NCI-H1436 (cell line): ENCODE data around the gene ACADVL.
"Not testable (repeated sequence)": the region's sequence is repeated elsewhere in the genome, so short reads cannot be mapped to it uniquely, and the experiment has no call there.

ENCODE experiments used
- DNase-seq: peaks from one replicate; lab custom pipeline; 2025; lab: John Stamatoyannopoulos, UW

Gene ACADVL

DNA sequence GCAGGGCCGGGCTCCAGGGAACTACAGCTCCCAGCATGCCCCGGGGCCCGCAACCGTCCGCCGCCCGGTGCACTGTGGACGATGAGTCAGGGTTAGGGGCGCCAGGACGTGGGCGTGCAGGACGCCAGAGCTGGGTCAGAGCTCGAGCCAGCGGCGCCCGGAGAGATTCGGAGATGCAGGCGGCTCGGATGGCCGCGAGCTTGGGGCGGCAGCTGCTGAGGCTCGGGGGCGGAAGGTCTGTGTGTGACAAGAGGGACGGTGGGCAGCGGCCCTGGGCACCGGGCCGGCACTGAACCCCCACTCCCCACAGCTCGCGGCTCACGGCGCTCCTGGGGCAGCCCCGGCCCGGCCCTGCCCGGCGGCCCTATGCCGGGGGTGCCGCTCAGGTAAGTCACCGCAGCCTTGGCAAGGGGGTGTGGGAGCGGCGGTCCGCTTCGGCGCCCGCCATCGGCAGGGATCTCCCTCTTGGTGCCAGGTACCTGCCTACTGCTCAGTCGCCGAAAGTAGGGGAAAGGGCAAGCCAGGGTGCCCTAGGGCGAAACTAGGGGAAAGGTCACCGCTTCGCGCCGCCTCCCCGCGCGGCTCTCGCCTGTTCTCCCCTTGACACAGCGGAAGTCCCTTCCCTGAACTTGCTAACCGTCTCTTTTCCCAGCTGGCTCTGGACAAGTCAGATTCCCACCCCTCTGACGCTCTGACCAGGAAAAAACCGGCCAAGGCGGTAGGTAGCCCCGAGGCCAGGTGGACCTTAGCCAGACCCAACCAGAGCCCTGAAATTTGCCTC, at the start of gene ACADVL, which contains the start of gene DLG4:
TSS of gene ACADVL (plus strand) at position 127 of the 781 bp plus-strand sequence. CDS start at position 174, 47 bp downstream.
TSS of gene DLG4 (minus strand) at position 25 of the 781 bp plus-strand sequence.
- peak; percentile 53 for DNase-seq

GRCh38 chr17:7172522-7173191, 47.1 kb upstream of the ACADVL start:
- not testable (repeated sequence) for DNase-seq

- DNase-seq, result peak; percentile 40
Observed at GRCh38 chr17:7173687-7174602, 45.8 kb upstream of the ACADVL start.

- DNase-seq, result no peak
Observed at GRCh38 chr17:7174603-7175326, 45.0 kb upstream of the ACADVL start.

DNA sequence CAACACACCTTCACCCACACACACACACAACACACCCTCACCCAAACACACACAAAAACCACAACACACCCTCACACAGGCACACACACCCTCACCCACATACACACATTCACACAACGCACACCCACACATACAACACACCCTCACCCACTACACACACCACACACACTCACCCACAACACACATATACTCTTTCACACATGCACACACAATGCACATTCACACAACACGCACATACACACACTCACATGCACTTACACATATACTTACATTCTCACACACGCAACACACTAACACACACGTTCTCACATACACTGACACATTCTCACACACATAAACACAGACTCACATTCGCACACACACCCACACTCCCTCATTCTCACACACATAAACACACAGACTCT, 44.4 kb upstream of the ACADVL start:
- no peak for DNase-seq

DNA sequence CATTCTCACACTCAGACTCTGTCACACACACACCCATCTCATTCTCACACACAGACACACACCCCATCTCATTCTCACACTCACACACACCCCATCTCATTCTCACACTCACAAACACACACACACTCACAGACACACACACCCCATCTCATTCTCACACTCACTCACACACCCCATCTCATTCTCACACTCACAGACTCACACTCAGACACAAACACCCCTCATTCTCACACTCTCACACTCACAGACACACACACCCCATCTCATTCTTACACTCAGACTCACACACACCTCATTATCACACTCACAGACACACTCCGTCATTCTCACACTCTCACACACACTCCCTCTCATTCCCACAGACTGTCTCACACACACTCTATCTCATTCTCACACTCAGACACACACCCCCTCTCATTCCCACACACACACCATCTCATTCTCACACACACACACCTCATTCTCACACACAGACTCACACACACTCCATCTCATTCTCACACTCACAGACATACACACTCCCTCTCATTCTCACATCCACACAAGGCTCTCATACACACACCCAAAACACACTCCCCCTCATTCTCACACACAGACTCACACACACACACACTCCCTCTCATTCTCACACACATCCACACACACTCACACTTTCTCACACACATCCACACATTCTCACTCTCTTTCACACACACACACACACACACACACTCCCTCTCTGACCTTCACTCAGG, 43.5 kb upstream of the ACADVL start:
- no peak for DNase-seq

DNA sequence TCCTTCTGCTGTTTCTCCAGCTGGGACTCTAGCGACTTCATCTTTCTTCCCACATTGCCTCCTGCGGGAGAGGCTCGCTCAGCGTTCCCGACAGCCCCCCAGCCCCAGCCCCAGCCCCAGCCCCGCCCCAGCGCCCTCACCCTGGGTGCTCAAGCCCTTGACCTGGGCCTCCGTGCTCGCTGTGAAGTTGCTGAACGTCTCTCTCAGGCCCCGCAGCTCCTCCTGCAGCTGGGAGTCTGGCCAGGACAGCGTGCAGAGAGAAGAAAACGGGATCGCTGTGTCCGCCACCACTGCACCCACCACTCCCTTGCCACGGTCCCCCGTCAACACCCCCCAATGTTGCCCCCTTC, 42.9 kb upstream of the ACADVL start:
- DNase-seq, result no peak

DNA sequence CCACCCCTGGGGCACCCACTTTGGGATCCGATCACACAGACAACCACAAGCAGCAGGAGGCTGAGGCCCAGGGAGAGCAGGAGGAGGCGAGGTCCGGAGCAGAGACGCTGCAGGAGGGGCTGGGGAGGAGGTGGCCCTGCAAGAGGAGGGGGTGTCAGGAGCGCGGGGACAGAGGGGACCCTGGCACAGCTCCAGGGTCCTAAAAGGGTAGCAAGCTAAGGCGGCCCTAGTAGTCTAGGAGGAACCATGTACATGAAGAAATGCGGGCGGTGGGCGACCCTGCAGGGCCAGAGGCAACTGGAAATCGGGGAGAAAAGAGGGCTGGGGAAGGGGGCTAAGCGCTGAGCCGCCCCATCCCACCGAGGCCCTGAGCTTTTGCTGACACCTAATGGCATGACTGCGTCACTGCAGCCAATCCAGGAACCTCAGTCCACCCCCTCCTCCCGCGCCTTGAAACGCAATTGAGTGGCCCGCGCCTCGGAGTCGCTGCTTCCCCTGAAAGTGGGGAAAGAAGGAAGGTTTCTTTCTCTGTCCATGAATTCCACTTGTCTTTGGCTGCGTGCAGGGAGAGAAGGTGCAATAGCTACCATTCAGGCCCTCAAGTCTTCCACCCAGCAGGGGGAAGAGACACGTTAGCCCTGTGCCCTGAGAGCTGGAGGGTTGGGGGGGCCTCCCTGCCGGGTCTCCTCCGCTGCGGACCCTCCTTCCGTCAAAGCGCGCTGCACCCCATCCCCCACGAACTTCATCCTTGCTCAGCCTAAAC, 42.4 kb upstream of the ACADVL start:
- peak; percentile 75 for DNase-seq

DNA sequence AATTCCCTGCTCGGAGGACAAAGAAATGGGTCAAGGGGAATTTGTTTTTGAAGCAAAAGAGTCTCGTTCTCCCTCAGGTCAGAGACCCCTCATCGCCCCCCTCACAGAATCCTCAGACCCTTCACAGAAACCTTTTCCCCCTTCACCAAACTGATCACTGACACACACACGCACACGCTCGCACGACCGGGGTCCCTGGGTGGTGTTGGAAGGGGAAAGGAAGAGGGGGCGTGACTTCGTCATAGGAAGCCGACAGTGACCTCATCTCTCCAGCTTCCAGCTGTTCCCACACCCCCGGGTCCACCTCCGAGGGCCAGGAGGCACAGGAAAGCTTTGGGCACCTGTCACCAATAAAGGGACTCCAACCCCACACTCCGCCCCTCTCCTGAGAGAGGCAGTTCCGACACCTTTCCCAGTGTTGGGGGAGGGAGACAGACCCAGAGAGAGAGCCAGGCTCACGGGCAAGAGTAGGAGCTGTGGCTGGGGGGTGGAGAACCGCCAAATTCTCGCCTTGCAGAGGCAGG, 41.7 kb upstream of the ACADVL start:
- DNase-seq, result no peak

GRCh38 chr17:7178973-7179316, 40.8 kb upstream of the ACADVL start:
- no peak for DNase-seq

GRCh38 chr17:7179317-7180254, 40.2 kb upstream of the ACADVL start, which contains the start of gene ASGR1:
Gene ASGR1, minus strand, starts transcription at chr17:7179370. Its CDS starts 807 bp downstream, at chr17:7178563.
- DNase-seq, result no peak

DNA sequence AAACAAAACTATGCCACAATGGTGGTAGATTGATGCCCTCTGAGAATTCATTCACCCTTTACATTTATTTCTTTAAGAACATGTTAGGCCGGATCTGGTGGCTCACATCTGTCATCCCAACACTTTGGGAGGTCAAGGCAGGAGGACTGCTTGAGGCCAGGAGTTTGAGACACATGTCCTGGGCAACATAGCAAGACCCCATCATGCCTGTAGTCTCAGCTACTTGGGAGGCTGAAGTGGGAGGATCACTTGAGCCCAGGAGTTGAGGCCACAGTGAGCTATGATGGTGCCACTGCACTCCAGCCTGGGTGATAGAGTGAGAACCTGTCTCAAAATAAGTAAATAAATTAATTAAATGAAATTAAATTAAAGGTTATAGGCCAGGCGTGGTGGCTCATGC, 37.6 kb upstream of the ACADVL start:
- not testable (repeated sequence) for DNase-seq

DNA sequence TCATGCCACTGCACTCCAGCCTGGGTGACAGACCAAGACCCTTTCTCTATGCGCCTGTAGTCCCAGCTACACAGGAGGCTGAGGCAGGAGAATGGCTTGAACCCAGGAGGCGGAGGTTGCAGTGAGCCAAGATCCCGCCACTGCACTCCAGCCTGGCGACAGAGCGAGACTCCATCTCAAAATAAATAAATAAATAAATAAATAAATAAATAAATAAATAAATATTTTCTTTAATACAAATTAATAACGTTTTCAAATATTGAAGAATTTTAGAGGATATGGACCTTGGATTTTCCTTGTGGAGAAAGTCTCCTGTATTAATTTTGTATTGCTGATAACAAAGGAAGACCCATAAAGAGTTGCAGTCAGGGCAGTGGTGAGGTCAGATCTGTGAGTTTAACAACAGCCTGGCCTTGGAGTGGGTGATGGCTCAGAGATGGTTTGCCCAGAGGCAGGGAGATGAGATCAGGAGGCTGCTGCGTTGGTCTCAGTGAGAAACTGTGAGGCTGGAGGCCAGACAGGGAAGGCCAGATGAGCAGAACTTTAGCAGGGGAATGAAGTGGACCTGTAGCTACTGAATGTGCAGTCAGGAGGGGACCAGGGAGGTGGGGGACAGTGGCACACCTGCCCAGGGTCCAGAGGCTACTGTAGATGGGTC, 36.2 kb upstream of the ACADVL start:
- no peak for DNase-seq

DNA sequence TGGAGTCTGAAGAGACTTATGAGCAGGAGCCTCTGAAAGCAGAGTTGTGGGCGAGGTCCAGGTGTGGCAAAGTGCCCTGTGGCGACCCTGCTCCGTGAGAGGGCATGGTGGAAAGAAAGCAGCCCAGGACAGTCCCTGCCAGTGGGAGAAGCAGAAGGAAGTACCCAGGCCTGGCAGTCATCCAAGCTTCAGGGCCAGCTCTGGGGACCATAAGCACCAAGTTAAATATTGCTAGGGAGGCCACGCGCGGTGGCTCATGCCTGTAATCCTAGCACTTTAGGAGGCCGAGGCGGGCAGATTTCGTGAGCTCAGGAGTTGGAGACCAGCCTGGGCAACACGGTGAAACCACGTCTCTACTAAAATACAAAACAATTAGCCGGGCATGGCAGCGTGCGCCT, 35.6 kb upstream of the ACADVL start:
- DNase-seq, result no peak

- no peak for DNase-seq
Observed at GRCh38 chr17:7184647-7185046, 35.1 kb upstream of the ACADVL start.

DNA sequence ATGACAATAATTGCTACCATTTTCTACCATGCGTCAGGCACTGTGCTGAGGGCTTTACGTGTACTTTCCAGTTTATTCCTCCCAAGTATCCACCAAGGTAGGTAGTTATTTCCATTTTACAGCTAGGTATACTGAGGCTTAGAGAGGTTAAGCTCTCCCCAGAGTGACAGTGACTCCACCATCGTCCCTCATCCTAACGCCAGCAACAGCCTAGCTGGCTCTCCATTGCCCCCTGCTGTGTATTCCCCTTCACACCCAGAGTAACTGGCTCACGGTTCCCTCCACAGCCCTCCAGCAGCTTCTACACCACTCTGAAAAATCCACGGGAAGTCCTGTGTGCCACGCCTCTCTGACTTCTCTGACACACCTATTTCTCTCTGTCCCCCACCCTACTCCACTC, 33.5 kb upstream of the ACADVL start:
- no peak for DNase-seq

- DNase-seq, result no peak
Observed at GRCh38 chr17:7190276-7190917, 29.3 kb upstream of the ACADVL start.

GRCh38 chr17:7191069-7191468, 28.7 kb upstream of the ACADVL start:
- no peak for DNase-seq
